K562 (cell line): ENCODE data around the gene MEF2B. TPM values are rescaled to one million over a fixed set of nuclear protein-coding genes. Genes with fewer than 3 reads are reported as not detected.

ENCODE experiments used
- ATAC-seq: fragments of 200-7000 bp; cut with Tn5 transposase; 3 replicates; pipeline ENCODE4 v1.9.1; 2020; ENCODE audit warnings: moderate library complexity
- BruUV-seq: library from RNA; stranded (reverse); fragments of 400-500 nt; replicated peaks from 2 replicates; lab custom pipeline; 2021; lab: Mats Ljungman, UMichigan
- CTCF ChIA-PET: fragments of 300-600 bp; formaldehyde crosslinking; extraction: SDS; loops from one replicate; lab custom pipeline; 2021; ENCODE audit warnings: low intra/inter-chr PET ratio; lab: Yijun Ruan, JAX
- POLR2A ChIA-PET: fragments of 300-600, 350-650 bp; sonication (Branson Sonifier 250); formaldehyde crosslinking; extraction: SDS; loops from one replicate; lab custom pipeline; 2021; ENCODE audit warnings: antibody characterized with exemption, inconsistent platforms; lab: Yijun Ruan, JAX
- DNase-seq, 4 experiments: peaks; one replicate each; pipeline versions ENCODE4 v3.0.0 to v3.0.0-alpha.2; 2011 to 2018; ENCODE audit warnings: low spot score in 3 of 4, mixed read lengths in 3 of 4; ENCODE audit errors: extremely low read depth in 1 of 4
- FAIRE-seq: peaks from 2 replicates; lab custom pipeline; 2011; peaks lifted over from hg19 to GRCh38; lab: Jason Lieb, UNC
- H2AFZ ChIP-seq: 2 replicates; pipeline ENCODE4 v1.6.0; 2011; ENCODE audit warnings: low read depth, low read length, control low read depth, inconsistent platforms
- H3K27ac ChIP-seq: fragments of 200-600 bp; 3 replicates; pipeline ENCODE4 v1.8.0; 2011; ENCODE audit warnings: low read depth, mild to moderate bottlenecking, control low read depth, inconsistent platforms, low read length, moderate library complexity, mixed read lengths; ENCODE audit errors: extremely low read depth
- H3K27me3 ChIP-seq, 2 experiments: fragments of 300-600 bp in 1 of 2; 2 replicates in 1 of 2; 3 replicates in 1 of 2; pipeline versions ENCODE4 v1.6.0 to v1.8.0; 2011; ENCODE audit warnings: inconsistent platforms in 2 of 2, low read length in 2 of 2, mild to moderate bottlenecking in 1 of 2, mixed read lengths in 1 of 2, moderate library complexity in 1 of 2; ENCODE audit not compliant: control insufficient read depth in 2 of 2, insufficient read depth in 2 of 2
- H3K36me3 ChIP-seq: fragments of 300-600 bp; 3 replicates; pipeline ENCODE4 v1.8.0; 2011; ENCODE audit warnings: mild to moderate bottlenecking, low read length, inconsistent platforms; ENCODE audit not compliant: control insufficient read depth, insufficient read depth
- H3K4me1 ChIP-seq, 2 experiments: fragments of 200-600 bp in 1 of 2; replicated peaks in 1 of 2; 2 replicates in 1 of 2; 3 replicates in 1 of 2; pipeline versions ENCODE4 v1.5.1 to v1.8.0; 2011; ENCODE audit warnings: inconsistent platforms in 2 of 2, low read length in 2 of 2, mild to moderate bottlenecking in 1 of 2, mixed read lengths in 1 of 2, moderate library complexity in 1 of 2; ENCODE audit not compliant: control insufficient read depth in 2 of 2, insufficient read depth in 2 of 2
- H3K4me2 ChIP-seq: 2 replicates; pipeline ENCODE4 v1.6.1; 2011; ENCODE audit warnings: low read length, control low read depth, inconsistent platforms, mixed read lengths; ENCODE audit not compliant: insufficient read depth
- H3K4me3 ChIP-seq: fragments of 200-600 bp; sonication (generic), shearing (Covaris generic); 2 replicates; pipeline ENCODE4 v1.5.1; 2016; ENCODE audit warnings: control low read depth, inconsistent platforms
- H3K79me2 ChIP-seq: fragments of 200-600 bp; 3 replicates; pipeline ENCODE4 v1.8.0; 2011; ENCODE audit warnings: low read length, inconsistent platforms; ENCODE audit not compliant: control insufficient read depth, insufficient read depth
- H3K9ac ChIP-seq, 2 experiments: 2 replicates each; pipeline versions ENCODE4 v1.6.0 to v1.6.1; 2011; ENCODE audit warnings: low read depth in 2 of 2, low read length in 2 of 2, control low read depth in 1 of 2, inconsistent platforms in 1 of 2, mild to moderate bottlenecking in 1 of 2, mixed read lengths in 1 of 2; ENCODE audit not compliant: insufficient read depth in 1 of 2
- H3K9me1 ChIP-seq: one replicate; pipeline ENCODE4 v1.6.0; 2011; ENCODE audit warnings: inconsistent platforms, mild to moderate bottlenecking, low read length, moderate library complexity; ENCODE audit not compliant: control insufficient read depth, insufficient read depth
- H3K9me3 ChIP-seq: replicated peaks from 2 replicates; pipeline ENCODE4 v1.5.1; 2011; ENCODE audit warnings: low read depth, low read length, inconsistent platforms; ENCODE audit not compliant: control insufficient read depth, insufficient read depth
- H4K20me1 ChIP-seq: replicated peaks from 2 replicates; pipeline ENCODE4 v1.6.1; 2011; ENCODE audit warnings: low read length, inconsistent platforms, mixed read lengths; ENCODE audit not compliant: control insufficient read depth, insufficient read depth
- PHF8 ChIP-seq: fragments of 200-600 bp; sonication (generic); IDR thresholded peaks from 2 replicates; pipeline ENCODE4 v1.6.1; 2012; ENCODE audit warnings: mixed run types, mild to moderate bottlenecking, inconsistent platforms, low read length, moderate library complexity, borderline replicate concordance
- STAT5B ChIP-seq: fragments of 250-450 bp; sonication (Bioruptor Pico); IDR thresholded peaks from 2 replicates; pipeline ENCODE4 v1.8.0; 2021; ENCODE audit warnings: mild to moderate bottlenecking, inconsistent platforms
- SUPT5H ChIP-seq: fragments of 450-650 bp; IDR thresholded peaks from 2 replicates; pipeline ENCODE4 v1.6.1; 2016
- U2AF1 ChIP-seq: fragments of 200-400 bp; formaldehyde crosslinking; optimal IDR thresholded peaks from 2 replicates; pipeline ENCODE3; 2017; ENCODE audit warnings: mild to moderate bottlenecking, low read depth, low read length, moderate library complexity
- ZBTB40 ChIP-seq, 2 experiments: fragments of 450-650 bp in 1 of 2; sonication (generic) in 1 of 2; formaldehyde crosslinking in 1 of 2; IDR thresholded peaks; 2 replicates each; pipeline versions ENCODE4 v1.7.1 to v1.9.0; 2016 to 2022; ENCODE audit warnings: inconsistent platforms in 1 of 2, mild to moderate bottlenecking in 1 of 2, missing genetic modification reagents in 1 of 2
- ZFX ChIP-seq: sonication (generic); formaldehyde crosslinking; IDR thresholded peaks from 2 replicates; pipeline ENCODE4 v1.8.0; 2022; ENCODE audit warnings: mild to moderate bottlenecking, missing genetic modification reagents, moderate library complexity
- ZNF740 ChIP-seq, 3 experiments: fragments of 200-800 bp in 1 of 3; sonication (Bioruptor generic) in 1 of 3; sonication (generic) in 1 of 3; formaldehyde crosslinking in 1 of 3; IDR thresholded peaks; 2 replicates each; pipeline versions ENCODE4 v1.6.1 to v1.8.0; 2016 to 2022; ENCODE audit warnings: mild to moderate bottlenecking in 2 of 3, missing compliant biosample characterization in 2 of 3, missing genetic modification characterization in 2 of 3, missing genetic modification reagents in 1 of 3
- WGBS: fragments of 100-300 bp; shearing (Covaris generic); methylation state at CpG from one replicate; pipeline ENCODE4 v1.1.6; 2016; ENCODE audit warnings: low coverage, mixed read lengths; ENCODE audit not compliant: insufficient coverage; ENCODE audit errors: missing lambda C conversion rate; 5-methylcytosine and 5-hydroxymethylcytosine counted together
- in situ Hi-C: fragments of 300-500 bp; cut with MboI; formaldehyde crosslinking; loops from 4 replicates; pipeline ENCODE4 v1.15.0; 2018; ENCODE audit warnings: inconsistent platforms, mixed read lengths
- intact Hi-C: fragments of 100-400 bp; cut with micrococcal nuclease; formaldehyde crosslinking; loops from 2 replicates; pipeline ENCODE4 v1.14.2; 2022
- polyA plus RNA-seq, 8 experiments: library from polyadenylated mRNA; depleted of rRNA in 4 of 8; stranded (reverse) in 5 of 8; unstranded in 3 of 8; fragments of >200 nt; fragmentation: Nextera tagmentation in 2 of 8; fragmentation: Illumina TruSeq in 1 of 8; extraction: Ambion mirVana in 2 of 8; extraction: Trizol in 1 of 8; gene quantifications; 2 replicates each; pipeline versions ENCODE4 v1.2.1 to v1.2.3, GENCODE V29; 2011 to 2014; ENCODE audit warnings: inconsistent platforms in 1 of 8, missing spikeins in 1 of 8
- total RNA-seq, 7 experiments: library from RNA; depleted of rRNA in 6 of 7; stranded (reverse); fragments of >200 nt in 6 of 7; fragmentation: Illumina TruSeq in 2 of 7; extraction: Trizol in 2 of 7; gene quantifications; 2 replicates each; pipeline versions ENCODE4 v1.2.1 to v1.2.3, GENCODE V29; 2011 to 2021; ENCODE audit warnings: low replicate concordance in 1 of 7

Gene MEF2B
- total and polyA plus RNA-seq, 9 of the 15 experiments (the other 6 are each of a cell fraction or from before 2014, with no cell fraction given): 0.14 to 1.9 (median 0.71) TPM; not detected in 3

GRCh38 chr19:19185853-19186740, 16.0 kb upstream of the MEF2B start:
- Histone ChIP-seq H3K4me1 (peaks cover 2 to 15% of the 10 kb centered on the region in 2 experiments; a peak in 3 of 5 replicates), H3K27ac (peak overlapping the region; percentile 45; the same call in 1 of the 3 replicates), H3K9me3 (no peaks in the 10 kb centered on the region; the same call in 1 of the 2 replicates), H3K9me1 (no peaks in the 10 kb centered on the region), H4K20me1 (no peaks in the 10 kb centered on the region), H3K9ac (peak overlapping the region in 1 of 2 experiments; percentile 58; a peak in 1 of 4 replicates), H3K4me3 (no peak overlapping the region), H3K79me2 (peaks cover 13% of the 10 kb centered on the region), H3K4me2 (no peak overlapping the region), H3K27me3 (no peaks in the 10 kb centered on the region), H2AFZ (no peak overlapping the region), H3K36me3 (peaks cover 39% of the 10 kb centered on the region; the same call in 1 of the 3 replicates)
- no TSS peak for BruUV-seq
- intact Hi-C loops (loop anchor here (5.0 kb wide), 2 partner anchors 156 to 176 kb away; no protein-coding TSS in a partner anchor), in situ Hi-C loops (no loop called here)
- FAIRE-seq: peak; percentile 85
- CTCF ChIA-PET: interaction anchor here (1.2 to 1.8 kb wide), 2 partner anchors 39 to 304 kb away, joined by 3 to 4 read pairs; no protein-coding TSS in a partner anchor
- POLR2A ChIA-PET: interaction anchor here (0.6 to 1.0 kb wide), 3 partner anchors 11 to 331 kb away, joined by 3 to 4 read pairs (median 3); no protein-coding TSS in a partner anchor
- 59% methylated on average over 8 of the region's 9 CpGs for WGBS
- ATAC-seq: peak; percentile 100
- DNase-seq: peak; percentile 69 to 86 (median 76)
- no peak for TF ChIP-seq ZFX (CRISPR knock-in tag)
- TF ChIP-seq STAT5B: no peak
- no peak for TF ChIP-seq PHF8
- no peak for TF ChIP-seq ZBTB40 (IDR thresholded peaks at IDR 0.05)
- TF ChIP-seq ZBTB40 (CRISPR knock-in tag; IDR thresholded peaks at IDR 0.05): no peak
- peak; percentile 76 for TF ChIP-seq ZNF740 (CRISPR knock-in tag; IDR thresholded peaks at IDR 0.05)
- TF ChIP-seq ZNF740 (tag; IDR thresholded peaks at IDR 0.05): no peak; a peak in 1 of 4 replicates
- no peak for TF ChIP-seq SUPT5H
- TF ChIP-seq U2AF1: no peak
